DOHH2 (cell line): ENCODE results near the gene UBR3.
"Not testable (repeated sequence)": the region's sequence is repeated elsewhere in the genome, so short reads cannot be mapped to it uniquely, and the experiment has no call there.

Experiments used
- H3F3A ChIP-seq: fragments of 200-600 bp; sonication (generic), shearing (Covaris generic); 2 replicates; pipeline ENCODE4 v1.6.0; 2016; ENCODE audit warnings: antibody characterized with exemption, mild to moderate bottlenecking; ENCODE audit not compliant: control insufficient read depth, insufficient read depth
- H3K27ac ChIP-seq: fragments of 200-600 bp; sonication (generic); 2 replicates; pipeline ENCODE4 v1.5.1; 2014; ENCODE audit warnings: low read depth, mild to moderate bottlenecking, low read length, moderate library complexity
- H3K27me3 ChIP-seq: fragments of 200-600 bp; sonication (generic); 2 replicates; pipeline ENCODE4 v1.6.1; 2014; ENCODE audit warnings: mild to moderate bottlenecking, low read length, mixed read lengths; ENCODE audit not compliant: control insufficient read depth
- H3K36me3 ChIP-seq: fragments of 200-600 bp; sonication (generic); 2 replicates; pipeline ENCODE4 v1.6.1; 2014; ENCODE audit warnings: mild to moderate bottlenecking, low read length, moderate library complexity, mixed read lengths; ENCODE audit not compliant: control insufficient read depth
- H3K4me1 ChIP-seq: fragments of 200-600 bp; sonication (generic); 2 replicates; pipeline ENCODE4 v1.6.1; 2014; ENCODE audit warnings: mild to moderate bottlenecking, low read length, mixed read lengths; ENCODE audit not compliant: control insufficient read depth
- H3K4me2 ChIP-seq: fragments of 200-600 bp; sonication (generic); 2 replicates; pipeline ENCODE4 v1.6.0; 2014; ENCODE audit warnings: mild to moderate bottlenecking, low read length, moderate library complexity
- H3K4me3 ChIP-seq: fragments of 200-600 bp; sonication (generic); 2 replicates; pipeline ENCODE4 v1.5.1; 2014; ENCODE audit warnings: mild to moderate bottlenecking, low read length, mixed read lengths
- H3K79me2 ChIP-seq: fragments of 200-600 bp; sonication (generic); 2 replicates; pipeline ENCODE4 v1.6.1; 2014; ENCODE audit warnings: mild to moderate bottlenecking, low read length, mixed read lengths; ENCODE audit not compliant: control insufficient read depth
- H3K9me2 ChIP-seq: fragments of 200-600 bp; sonication (generic); replicated peaks from 2 replicates; pipeline ENCODE4 v1.6.1; 2014; ENCODE audit warnings: mild to moderate bottlenecking, low read length, mixed read lengths; ENCODE audit not compliant: control insufficient read depth
- H3K9me3 ChIP-seq: fragments of 200-600 bp; sonication (generic); 2 replicates; pipeline ENCODE4 v1.6.1; 2014; ENCODE audit warnings: antibody characterized with exemption, low read length, mixed read lengths; ENCODE audit not compliant: control insufficient read depth, insufficient read depth
- H4K20me1 ChIP-seq: fragments of 200-600 bp; sonication (generic); 2 replicates; pipeline ENCODE4 v1.6.0; 2014; ENCODE audit warnings: low read depth, mild to moderate bottlenecking, antibody characterized with exemption, low read length, moderate library complexity; ENCODE audit not compliant: control insufficient read depth, insufficient read depth
- EZH2phosphoT487 ChIP-seq: fragments of 200-600 bp; sonication (generic); IDR thresholded peaks from 2 replicates; pipeline ENCODE4 v1.6.1; 2017; ENCODE audit warnings: borderline replicate concordance, mild to moderate bottlenecking, antibody characterized with exemption, low read length, moderate library complexity, mixed read lengths
- TF ChIP-seq, protein P1 (sequence below): fragments of 200-600 bp; sonication (generic); IDR thresholded peaks from one replicate; pipeline ENCODE4 v1.5.1; 2014; ENCODE audit warnings: antibody characterized with exemption, mild to moderate bottlenecking, low read depth, low read length; ENCODE audit not compliant: poor library complexity, severe bottlenecking

Gene UBR3

DNA sequence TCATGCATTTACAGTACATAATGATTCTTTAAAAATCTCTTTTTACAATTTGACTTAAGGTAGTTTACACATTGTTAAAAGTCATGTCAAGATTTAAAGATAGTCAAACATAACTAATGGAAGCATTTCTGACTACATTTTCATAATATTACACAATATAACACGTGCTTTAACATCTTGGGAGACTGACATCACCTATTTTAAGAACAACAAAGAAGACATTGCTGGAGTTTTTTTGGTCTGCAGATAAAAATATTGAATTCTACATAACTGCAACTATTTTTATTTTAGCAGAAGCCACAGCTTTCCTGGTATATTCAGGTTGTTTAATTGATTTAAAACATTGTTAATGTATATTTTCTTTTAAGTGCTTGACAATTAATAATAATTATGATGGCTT, 65.7 kb downstream of the UBR3 start:
- H3K9me3 ChIP-seq: no peaks in the 10 kb centered on the region
- H3K36me3 ChIP-seq: 0 out of 2 replicates have a peak, but pooled peaks cover 9% of the 10 kb centered on the region
- H3K4me1 ChIP-seq: no peaks in the 10 kb centered on the region
- H3K27me3 ChIP-seq: no peaks in the 10 kb centered on the region
- H4K20me1 ChIP-seq: no peaks in the 10 kb centered on the region
- TF ChIP-seq, protein P1, sequence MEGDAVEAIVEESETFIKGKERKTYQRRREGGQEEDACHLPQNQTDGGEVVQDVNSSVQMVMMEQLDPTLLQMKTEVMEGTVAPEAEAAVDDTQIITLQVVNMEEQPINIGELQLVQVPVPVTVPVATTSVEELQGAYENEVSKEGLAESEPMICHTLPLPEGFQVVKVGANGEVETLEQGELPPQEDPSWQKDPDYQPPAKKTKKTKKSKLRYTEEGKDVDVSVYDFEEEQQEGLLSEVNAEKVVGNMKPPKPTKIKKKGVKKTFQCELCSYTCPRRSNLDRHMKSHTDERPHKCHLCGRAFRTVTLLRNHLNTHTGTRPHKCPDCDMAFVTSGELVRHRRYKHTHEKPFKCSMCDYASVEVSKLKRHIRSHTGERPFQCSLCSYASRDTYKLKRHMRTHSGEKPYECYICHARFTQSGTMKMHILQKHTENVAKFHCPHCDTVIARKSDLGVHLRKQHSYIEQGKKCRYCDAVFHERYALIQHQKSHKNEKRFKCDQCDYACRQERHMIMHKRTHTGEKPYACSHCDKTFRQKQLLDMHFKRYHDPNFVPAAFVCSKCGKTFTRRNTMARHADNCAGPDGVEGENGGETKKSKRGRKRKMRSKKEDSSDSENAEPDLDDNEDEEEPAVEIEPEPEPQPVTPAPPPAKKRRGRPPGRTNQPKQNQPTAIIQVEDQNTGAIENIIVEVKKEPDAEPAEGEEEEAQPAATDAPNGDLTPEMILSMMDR: no peak
- no peak for TF ChIP-seq EZH2phosphoT487
- no peak overlapping the region for H3K4me2 ChIP-seq
- H3K4me3 ChIP-seq: no peak overlapping the region
- no peak overlapping the region for H3K27ac ChIP-seq
- H3F3A ChIP-seq: no peaks in the 10 kb centered on the region; the same call in 1 of the 2 replicates
- H3K79me2 ChIP-seq: no peaks in the 10 kb centered on the region
- no peaks in the 10 kb centered on the region for H3K9me2 ChIP-seq

DNA sequence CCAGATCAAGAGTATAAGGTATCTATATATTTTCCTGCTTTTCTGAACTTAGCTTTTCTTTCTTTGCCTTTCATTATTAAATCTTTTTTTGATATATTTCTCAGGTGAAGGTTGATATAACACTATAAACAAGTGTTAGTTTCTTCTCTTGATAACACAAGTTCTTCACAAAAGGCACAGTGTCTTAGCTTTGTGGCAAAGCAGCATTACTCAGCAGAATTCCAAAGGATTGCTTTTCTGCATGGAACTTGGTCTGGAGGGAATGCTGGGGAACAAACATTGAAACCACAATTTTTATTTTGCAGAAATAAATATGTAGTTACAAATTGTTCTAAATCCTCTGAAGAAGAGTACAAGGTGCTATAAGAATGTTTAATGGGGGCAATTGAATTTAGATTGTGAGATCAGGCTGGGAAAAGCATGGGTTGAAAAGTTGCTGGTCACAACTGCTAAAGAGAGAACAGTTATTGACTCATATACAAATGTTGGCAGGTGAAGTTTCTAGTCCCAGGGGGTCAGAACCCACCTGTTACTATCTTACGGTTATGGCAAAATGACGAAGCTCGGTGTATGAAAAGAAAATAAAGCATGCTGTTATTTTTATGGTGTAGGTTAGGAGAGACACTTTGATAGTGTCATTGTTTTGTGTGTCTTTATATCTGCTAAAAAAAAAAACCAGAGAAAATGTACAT, 68.2 kb downstream of the UBR3 start:
- H4K20me1 ChIP-seq: no peaks in the 10 kb centered on the region
- no peak for TF ChIP-seq EZH2phosphoT487
- TF ChIP-seq, protein P1: no peak
- H3K4me2 ChIP-seq: no peak overlapping the region
- H3K79me2 ChIP-seq: no peaks in the 10 kb centered on the region
- no peaks in the 10 kb centered on the region; the same call in 1 of the 2 replicates for H3F3A ChIP-seq
- no peak overlapping the region for H3K27ac ChIP-seq
- no peaks in the 10 kb centered on the region for H3K9me3 ChIP-seq
- H3K27me3 ChIP-seq: no peaks in the 10 kb centered on the region
- no peaks in the 10 kb centered on the region for H3K4me1 ChIP-seq
- 0 out of 2 replicates have a peak, but pooled peaks cover 9% of the 10 kb centered on the region for H3K36me3 ChIP-seq
- H3K4me3 ChIP-seq: no peak overlapping the region
- H3K9me2 ChIP-seq: no peaks in the 10 kb centered on the region

DNA sequence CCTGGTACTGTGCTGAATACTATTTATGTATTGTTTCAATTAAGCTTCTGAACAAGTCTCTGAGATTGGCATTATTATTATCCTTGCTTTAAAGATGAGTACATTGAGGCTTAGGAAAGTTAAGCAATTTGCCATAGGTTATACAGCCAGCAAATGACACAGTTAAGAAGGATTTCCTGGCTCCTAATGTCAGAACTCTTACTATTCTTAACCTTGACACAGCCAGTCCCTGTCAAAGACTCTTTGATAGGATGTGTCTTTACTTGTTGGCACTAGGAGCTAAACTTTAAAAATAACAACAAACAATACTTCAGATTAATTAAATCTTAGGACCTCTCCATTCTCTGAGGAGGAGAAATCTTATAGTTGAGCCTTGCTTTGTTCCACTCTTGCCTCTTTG, 70.6 kb downstream of the UBR3 start:
- Histone ChIP-seq H3F3A (no peaks in the 10 kb centered on the region; the same call in 1 of the 2 replicates), H3K4me3 (no peak overlapping the region), H3K79me2 (no peaks in the 10 kb centered on the region), H3K9me3 (no peaks in the 10 kb centered on the region), H3K27ac (no peak overlapping the region), H3K4me1 (no peaks in the 10 kb centered on the region), H3K4me2 (no peak overlapping the region), H3K36me3 (0 out of 2 replicates have a peak, but pooled peaks cover 5% of the 10 kb centered on the region), H3K9me2 (no peaks in the 10 kb centered on the region), H3K27me3 (no peaks in the 10 kb centered on the region), H4K20me1 (no peaks in the 10 kb centered on the region)
- TF ChIP-seq, protein P1: no peak
- no peak for TF ChIP-seq EZH2phosphoT487

DNA sequence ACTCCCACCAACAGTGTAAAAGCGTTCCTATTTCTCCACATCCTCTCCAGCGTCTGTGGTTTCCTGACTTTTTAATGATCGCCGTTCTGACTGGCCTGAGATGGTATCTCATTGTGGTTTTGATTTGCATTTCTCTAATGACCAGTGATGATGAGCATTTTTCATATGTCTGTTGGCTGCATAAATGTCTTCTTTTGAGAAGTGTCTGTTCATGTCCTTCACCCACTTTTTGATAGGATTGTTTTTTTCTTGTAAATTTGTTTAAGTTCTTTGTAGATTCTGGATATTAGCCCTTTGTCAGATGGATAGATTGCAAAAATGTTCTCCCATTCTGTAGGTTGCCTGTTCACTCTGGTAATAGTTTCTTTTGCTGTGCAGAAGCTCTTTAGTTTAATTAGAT, 72.8 kb downstream of the UBR3 start:
- H3K9me2 ChIP-seq, H4K20me1 ChIP-seq, H3K36me3 ChIP-seq, H3K79me2 ChIP-seq, H3K4me3 ChIP-seq, H3K27ac ChIP-seq, H3K4me1 ChIP-seq, H3F3A ChIP-seq, H3K27me3 ChIP-seq, H3K4me2 ChIP-seq, H3K9me3 ChIP-seq: not testable (repeated sequence)
